ENCODE results near the gene TAF4. TPM values are rescaled to one million over a fixed set of nuclear protein-coding genes. Genes with fewer than 3 reads are reported as not detected.

Gene TAF4
- total RNA-seq, 1 donor from 2014 or later = 20.0 TPM

DNA sequence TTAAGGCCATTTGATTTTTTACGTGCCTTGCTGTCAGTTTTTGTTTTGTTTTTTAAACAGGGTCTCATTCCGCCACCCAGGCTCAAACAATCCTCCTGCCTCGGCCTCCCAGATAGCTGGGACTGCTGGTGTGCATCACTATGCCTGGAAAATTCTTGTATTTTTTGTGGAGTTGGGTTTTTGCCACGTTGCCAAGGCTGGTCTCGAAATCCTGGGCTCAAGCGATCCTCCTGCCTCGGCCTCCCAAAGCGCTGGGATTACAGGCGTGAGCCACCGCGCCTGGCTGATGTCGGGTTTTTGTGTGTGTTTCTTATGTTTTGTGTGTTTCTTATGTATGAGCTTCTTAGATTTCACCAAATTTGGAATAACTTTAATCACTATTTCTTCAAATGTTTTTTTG lies 104.8 kb downstream of the TAF4 start:
- no peaks in the 10 kb centered on the region for H3K27me3 Mint-ChIP-seq (ENCODE audit: unreplicated experiment)
- H3K9me3 Mint-ChIP-seq (ENCODE audit: unreplicated experiment) = peaks cover 8% of the 10 kb centered on the region
- no peak for TF ChIP-seq CTCF (IDR thresholded peaks at IDR 0.05; ENCODE audit: partially characterized antibody, unreplicated experiment)
- H3K36me3 Mint-ChIP-seq (ENCODE audit: unreplicated experiment) = peaks cover 6% of the 10 kb centered on the region
- H3K4me3 Mint-ChIP-seq (ENCODE audit: unreplicated experiment) = no peak overlapping the region
- no peaks in the 10 kb centered on the region for H3K4me1 Mint-ChIP-seq (ENCODE audit: low read depth, unreplicated experiment)
- H3K27ac Mint-ChIP-seq (ENCODE audit: unreplicated experiment) = no peak overlapping the region
- DNase-seq = no peak

GRCh38 chr20:61958773-61959700 lies 106.6 kb downstream of the TAF4 start:
- peaks cover 6% of the 10 kb centered on the region for H3K36me3 Mint-ChIP-seq (ENCODE audit: unreplicated experiment)
- H3K27ac Mint-ChIP-seq (ENCODE audit: unreplicated experiment) = no peak overlapping the region
- H3K27me3 Mint-ChIP-seq (ENCODE audit: unreplicated experiment) = no peaks in the 10 kb centered on the region
- H3K9me3 Mint-ChIP-seq (ENCODE audit: unreplicated experiment) = peaks cover 3% of the 10 kb centered on the region
- DNase-seq = no peak
- no peak for TF ChIP-seq CTCF (IDR thresholded peaks at IDR 0.05; ENCODE audit: partially characterized antibody, unreplicated experiment)
- no peaks in the 10 kb centered on the region for H3K4me1 Mint-ChIP-seq (ENCODE audit: low read depth, unreplicated experiment)
- no peak overlapping the region for H3K4me3 Mint-ChIP-seq (ENCODE audit: unreplicated experiment)

DNA sequence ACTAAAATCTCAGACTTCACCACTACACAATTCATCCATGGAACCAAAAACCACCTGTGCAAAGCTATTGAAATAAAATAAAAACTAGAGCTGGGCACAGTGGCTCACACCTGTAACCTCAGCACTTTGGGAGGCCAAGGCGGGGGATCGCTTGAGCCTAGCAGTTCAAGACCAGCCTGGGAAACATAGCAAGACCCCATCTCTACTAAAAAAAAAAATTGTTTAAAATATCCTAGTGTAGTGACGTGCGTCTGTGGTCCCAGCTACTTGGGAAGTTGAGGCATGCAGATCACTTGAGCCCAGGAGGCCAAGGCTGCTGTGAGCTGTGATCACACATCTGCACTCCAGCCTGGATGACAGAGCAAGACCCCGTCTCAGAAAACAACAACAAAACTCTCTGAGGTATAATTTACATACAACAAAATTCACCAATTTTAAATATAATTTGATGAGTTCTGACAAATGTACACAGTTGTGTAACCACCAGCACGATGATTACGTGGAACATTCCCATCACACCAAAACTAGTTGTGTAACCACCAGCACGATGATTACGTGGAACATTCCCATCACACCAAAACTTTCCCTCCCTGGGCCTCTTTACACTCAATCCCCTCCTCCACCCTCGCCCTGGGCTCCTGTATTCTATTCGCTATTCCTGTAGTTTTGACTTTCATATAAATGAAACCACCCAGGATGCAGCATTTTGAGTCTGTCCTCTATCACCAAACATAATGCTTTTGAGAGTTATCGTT lies 107.5 kb downstream of the TAF4 start:
- H3K4me1 Mint-ChIP-seq (ENCODE audit: low read depth, unreplicated experiment) = no peaks in the 10 kb centered on the region
- no peaks in the 10 kb centered on the region for H3K27me3 Mint-ChIP-seq (ENCODE audit: unreplicated experiment)
- H3K36me3 Mint-ChIP-seq (ENCODE audit: unreplicated experiment) = peaks cover 6% of the 10 kb centered on the region
- no peak overlapping the region for H3K4me3 Mint-ChIP-seq (ENCODE audit: unreplicated experiment)
- H3K27ac Mint-ChIP-seq (ENCODE audit: unreplicated experiment) = no peak overlapping the region
- no peaks in the 10 kb centered on the region for H3K9me3 Mint-ChIP-seq (ENCODE audit: unreplicated experiment)
- no peak for TF ChIP-seq CTCF (IDR thresholded peaks at IDR 0.05; ENCODE audit: partially characterized antibody, unreplicated experiment)
- no peak for DNase-seq

- Mint-ChIP-seq H3K4me1 (ENCODE audit: low read depth, unreplicated experiment) (peaks cover 6% of the 10 kb centered on the region), H3K36me3 (ENCODE audit: unreplicated experiment) (peaks cover 10% of the 10 kb centered on the region), H3K27me3 (ENCODE audit: unreplicated experiment) (no peaks in the 10 kb centered on the region), H3K27ac (ENCODE audit: unreplicated experiment) (no peak overlapping the region), H3K4me3 (ENCODE audit: unreplicated experiment) (no peak overlapping the region), H3K9me3 (ENCODE audit: unreplicated experiment) (peaks cover 3% of the 10 kb centered on the region)
- TF ChIP-seq CTCF (IDR thresholded peaks at IDR 0.05; ENCODE audit: partially characterized antibody, unreplicated experiment) = no peak
- no peak for DNase-seq
Measured at GRCh38 chr20:61956396-61957342, 109.0 kb downstream of the TAF4 start.
